ENCODE data around the gene GPC3.

Gene GPC3

DNA sequence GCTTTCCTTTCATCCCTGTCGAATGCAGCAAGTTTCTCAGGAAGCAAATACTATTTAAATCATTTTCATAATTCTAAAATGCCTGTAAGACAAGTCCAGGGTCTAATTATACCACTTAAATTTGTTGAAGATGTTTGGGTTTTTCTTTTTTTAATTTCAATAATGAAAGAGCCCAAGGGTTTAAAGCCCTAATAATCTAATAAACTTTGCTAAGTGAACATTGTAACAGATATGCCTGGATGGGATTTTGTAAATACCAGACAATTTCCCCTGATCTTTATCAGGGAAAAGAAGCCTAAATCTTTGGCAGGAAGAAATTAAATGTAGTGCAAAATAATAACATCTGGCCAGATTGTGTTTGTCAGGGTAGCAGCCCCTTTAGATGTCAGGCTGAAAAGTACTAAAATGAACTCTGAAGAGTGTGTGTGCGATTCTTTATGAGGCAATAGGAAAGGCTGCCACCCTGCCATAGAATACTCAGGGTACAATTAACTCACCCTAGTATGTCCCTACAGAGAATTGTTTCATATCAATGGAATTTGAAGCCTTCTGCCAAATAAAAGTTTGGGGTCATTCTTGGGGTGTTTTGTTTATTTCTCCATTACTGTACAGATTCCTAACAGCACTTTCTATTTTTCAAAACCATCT, 45.6 kb downstream of the GPC3 start:
- TF ChIP-seq ZFX (IDR thresholded peaks at IDR 0.05): no peak
- TF ChIP-seq, protein P1, sequence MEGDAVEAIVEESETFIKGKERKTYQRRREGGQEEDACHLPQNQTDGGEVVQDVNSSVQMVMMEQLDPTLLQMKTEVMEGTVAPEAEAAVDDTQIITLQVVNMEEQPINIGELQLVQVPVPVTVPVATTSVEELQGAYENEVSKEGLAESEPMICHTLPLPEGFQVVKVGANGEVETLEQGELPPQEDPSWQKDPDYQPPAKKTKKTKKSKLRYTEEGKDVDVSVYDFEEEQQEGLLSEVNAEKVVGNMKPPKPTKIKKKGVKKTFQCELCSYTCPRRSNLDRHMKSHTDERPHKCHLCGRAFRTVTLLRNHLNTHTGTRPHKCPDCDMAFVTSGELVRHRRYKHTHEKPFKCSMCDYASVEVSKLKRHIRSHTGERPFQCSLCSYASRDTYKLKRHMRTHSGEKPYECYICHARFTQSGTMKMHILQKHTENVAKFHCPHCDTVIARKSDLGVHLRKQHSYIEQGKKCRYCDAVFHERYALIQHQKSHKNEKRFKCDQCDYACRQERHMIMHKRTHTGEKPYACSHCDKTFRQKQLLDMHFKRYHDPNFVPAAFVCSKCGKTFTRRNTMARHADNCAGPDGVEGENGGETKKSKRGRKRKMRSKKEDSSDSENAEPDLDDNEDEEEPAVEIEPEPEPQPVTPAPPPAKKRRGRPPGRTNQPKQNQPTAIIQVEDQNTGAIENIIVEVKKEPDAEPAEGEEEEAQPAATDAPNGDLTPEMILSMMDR (conservative IDR thresholded peaks at IDR 0.05): no peak
- H3K27ac ChIP-seq: no peak overlapping the region

DNA sequence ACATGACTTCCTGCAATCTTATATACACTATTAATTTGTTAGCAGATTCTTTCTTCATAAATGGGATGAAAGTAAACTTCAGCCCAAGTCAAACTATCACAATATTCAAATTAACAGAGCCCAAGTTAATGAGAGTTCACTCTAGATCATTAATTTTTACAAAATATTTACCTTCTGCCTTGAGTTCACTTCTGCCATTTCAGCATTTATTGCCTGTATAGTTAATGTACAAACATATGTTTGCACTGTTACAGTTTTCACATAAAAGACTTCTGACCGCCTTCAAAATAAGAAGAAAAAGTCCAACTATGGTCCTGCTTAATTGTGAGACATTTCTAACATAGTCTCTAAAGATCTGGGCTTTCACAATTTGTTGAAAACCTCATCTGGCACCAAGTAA, 46.9 kb downstream of the GPC3 start:
- TF ChIP-seq, protein P1 (conservative IDR thresholded peaks at IDR 0.05): no peak
- no peak for TF ChIP-seq ZFX (IDR thresholded peaks at IDR 0.05)

DNA sequence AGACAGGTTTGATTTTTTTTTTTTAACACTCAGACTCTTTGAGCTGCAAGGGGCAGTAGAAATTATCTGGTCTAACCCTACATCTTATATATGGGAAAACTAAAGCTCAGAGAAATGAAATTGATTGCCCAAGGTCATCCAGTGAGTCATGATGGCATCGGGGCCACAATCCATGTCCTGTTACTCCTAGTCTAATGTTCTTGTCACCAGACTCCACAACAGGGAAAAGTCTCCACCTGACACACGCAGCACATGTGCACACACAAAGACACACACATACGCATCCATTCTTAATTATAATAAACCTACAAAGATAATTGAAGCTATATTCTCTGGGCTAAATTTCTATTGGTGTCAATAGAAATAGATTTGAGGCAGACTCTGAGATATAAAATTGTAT, 48.4 kb downstream of the GPC3 start:
- H3K27ac ChIP-seq: no peak overlapping the region
- TF ChIP-seq, protein P1 (conservative IDR thresholded peaks at IDR 0.05): no peak
- TF ChIP-seq ZFX (IDR thresholded peaks at IDR 0.05): no peak

More for the DNA sequence above, 46.9 kb downstream of the GPC3 start:
- H3K27ac ChIP-seq: no peak overlapping the region

GRCh38 chrX:133935076-133935475, 50.3 kb downstream of the GPC3 start:
- no peak for TF ChIP-seq ZFX (IDR thresholded peaks at IDR 0.05)
- TF ChIP-seq, protein P1 (conservative IDR thresholded peaks at IDR 0.05): no peak
- no peak overlapping the region for H3K27ac ChIP-seq

- TF ChIP-seq, protein P1 (conservative IDR thresholded peaks at IDR 0.05): no peak
- no peak for TF ChIP-seq ZFX (IDR thresholded peaks at IDR 0.05)
- H3K27ac ChIP-seq: no peak overlapping the region
These were observed 52.1 kb downstream of the GPC3 start for GRCh38 chrX:133933316-133933715.

- TF ChIP-seq ZFX (IDR thresholded peaks at IDR 0.05): no peak
- TF ChIP-seq, protein P1 (conservative IDR thresholded peaks at IDR 0.05): no peak
- no peak overlapping the region for H3K27ac ChIP-seq
These were observed 55.4 kb downstream of the GPC3 start for GRCh38 chrX:133929836-133930464.

DNA sequence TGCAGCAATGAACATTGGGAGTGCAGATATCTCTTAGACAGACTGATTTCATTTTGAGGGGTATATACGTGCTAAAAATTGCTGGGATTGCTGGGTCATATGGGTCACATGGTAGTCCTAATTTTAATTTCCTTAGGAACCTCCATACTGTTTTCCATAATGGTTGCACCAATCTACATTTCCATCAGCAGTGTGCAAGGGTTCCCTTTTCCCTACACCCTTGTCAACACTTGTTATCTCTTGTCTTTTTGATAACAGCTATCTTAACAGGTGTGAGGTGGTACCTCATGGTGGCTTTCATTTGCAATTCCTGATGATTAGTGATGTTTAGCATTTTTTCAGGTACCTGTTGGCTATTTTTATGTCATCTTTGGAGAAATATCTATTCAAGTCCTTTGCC, 57.0 kb downstream of the GPC3 start:
- no peak for TF ChIP-seq ZFX (IDR thresholded peaks at IDR 0.05)
- TF ChIP-seq, protein P1 (conservative IDR thresholded peaks at IDR 0.05): no peak
- no peak overlapping the region for H3K27ac ChIP-seq

Measured in C4-2B (cell line).